SK-N-SH (cell line): ENCODE data around the gene PPP2R5E.

Source experiments
- EP300 ChIP-seq, 2 experiments: IDR thresholded peaks; 2 replicates each; pipeline versions ENCODE4 v1.4.0 to v1.6.1; 2012; ENCODE audit warnings: borderline replicate concordance in 1 of 2, low read depth in 1 of 2, low read length in 1 of 2
- JUND ChIP-seq: IDR thresholded peaks from 2 replicates; pipeline ENCODE4 v1.4.0; 2012
- RAD21 ChIP-seq: IDR thresholded peaks from 2 replicates; pipeline ENCODE4 v1.6.1; 2012; ENCODE audit warnings: mild to moderate bottlenecking, low read length
- SMC3 ChIP-seq: IDR thresholded peaks from 2 replicates; pipeline ENCODE4 v1.6.1; 2012; ENCODE audit warnings: low read depth, low read length, improper control_type of control experiment
- TF ChIP-seq, protein P1 (sequence below): fragments of 200-600 bp; sonication (generic); IDR thresholded peaks from 2 replicates; pipeline ENCODE4 v1.6.1; 2017; ENCODE audit warnings: antibody characterized with exemption, mild to moderate bottlenecking, moderate library complexity
- TF ChIP-seq, protein P2 (sequence below): IDR thresholded peaks from 2 replicates; pipeline ENCODE4 v1.6.1; 2012; ENCODE audit warnings: mild to moderate bottlenecking, low read depth, low read length, moderate library complexity

DNA sequence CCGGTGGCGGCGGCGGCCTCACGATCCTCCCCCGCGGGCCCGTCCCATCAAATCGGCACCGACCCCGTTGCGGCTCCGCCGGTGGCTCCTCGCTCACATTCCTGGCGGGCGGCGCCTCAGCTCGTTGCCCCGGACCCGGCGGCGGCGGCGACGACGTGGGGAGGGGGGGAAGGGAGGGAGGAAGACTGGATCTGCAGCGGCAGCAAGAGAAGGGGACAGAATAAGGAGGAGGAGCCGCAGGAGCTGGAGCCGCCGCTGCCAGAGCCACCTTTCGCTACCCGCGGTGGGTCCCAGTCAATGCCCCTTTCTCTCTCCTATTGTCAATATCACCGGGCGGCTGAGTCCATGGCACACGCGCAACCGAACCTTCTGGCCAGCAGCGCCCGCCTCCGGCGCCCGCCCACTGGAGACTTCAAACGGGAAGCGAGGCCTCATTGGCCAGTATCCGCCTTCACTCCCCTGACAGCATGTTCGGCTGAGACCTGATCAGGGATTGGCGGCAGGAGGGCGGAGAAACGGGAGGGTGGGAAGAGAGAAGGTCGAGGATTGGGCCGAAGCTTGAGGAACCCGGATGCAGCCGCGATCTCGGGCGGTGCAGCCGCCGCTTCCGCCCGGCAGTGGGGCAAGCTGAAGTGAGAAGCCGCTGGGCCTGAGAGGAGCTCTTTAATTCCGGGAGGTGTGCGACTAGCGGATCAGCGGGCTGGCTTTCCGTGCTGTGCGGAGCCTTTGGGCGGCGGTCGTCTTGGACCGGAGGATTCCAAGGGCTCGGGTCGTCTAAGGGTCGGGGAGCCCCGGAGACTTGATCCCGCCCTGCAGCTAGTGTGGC, at the start of gene PPP2R5E:
- TF ChIP-seq, protein P1, sequence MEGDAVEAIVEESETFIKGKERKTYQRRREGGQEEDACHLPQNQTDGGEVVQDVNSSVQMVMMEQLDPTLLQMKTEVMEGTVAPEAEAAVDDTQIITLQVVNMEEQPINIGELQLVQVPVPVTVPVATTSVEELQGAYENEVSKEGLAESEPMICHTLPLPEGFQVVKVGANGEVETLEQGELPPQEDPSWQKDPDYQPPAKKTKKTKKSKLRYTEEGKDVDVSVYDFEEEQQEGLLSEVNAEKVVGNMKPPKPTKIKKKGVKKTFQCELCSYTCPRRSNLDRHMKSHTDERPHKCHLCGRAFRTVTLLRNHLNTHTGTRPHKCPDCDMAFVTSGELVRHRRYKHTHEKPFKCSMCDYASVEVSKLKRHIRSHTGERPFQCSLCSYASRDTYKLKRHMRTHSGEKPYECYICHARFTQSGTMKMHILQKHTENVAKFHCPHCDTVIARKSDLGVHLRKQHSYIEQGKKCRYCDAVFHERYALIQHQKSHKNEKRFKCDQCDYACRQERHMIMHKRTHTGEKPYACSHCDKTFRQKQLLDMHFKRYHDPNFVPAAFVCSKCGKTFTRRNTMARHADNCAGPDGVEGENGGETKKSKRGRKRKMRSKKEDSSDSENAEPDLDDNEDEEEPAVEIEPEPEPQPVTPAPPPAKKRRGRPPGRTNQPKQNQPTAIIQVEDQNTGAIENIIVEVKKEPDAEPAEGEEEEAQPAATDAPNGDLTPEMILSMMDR = no peak
- no peak for TF ChIP-seq JUND
- TF ChIP-seq, protein P2, sequence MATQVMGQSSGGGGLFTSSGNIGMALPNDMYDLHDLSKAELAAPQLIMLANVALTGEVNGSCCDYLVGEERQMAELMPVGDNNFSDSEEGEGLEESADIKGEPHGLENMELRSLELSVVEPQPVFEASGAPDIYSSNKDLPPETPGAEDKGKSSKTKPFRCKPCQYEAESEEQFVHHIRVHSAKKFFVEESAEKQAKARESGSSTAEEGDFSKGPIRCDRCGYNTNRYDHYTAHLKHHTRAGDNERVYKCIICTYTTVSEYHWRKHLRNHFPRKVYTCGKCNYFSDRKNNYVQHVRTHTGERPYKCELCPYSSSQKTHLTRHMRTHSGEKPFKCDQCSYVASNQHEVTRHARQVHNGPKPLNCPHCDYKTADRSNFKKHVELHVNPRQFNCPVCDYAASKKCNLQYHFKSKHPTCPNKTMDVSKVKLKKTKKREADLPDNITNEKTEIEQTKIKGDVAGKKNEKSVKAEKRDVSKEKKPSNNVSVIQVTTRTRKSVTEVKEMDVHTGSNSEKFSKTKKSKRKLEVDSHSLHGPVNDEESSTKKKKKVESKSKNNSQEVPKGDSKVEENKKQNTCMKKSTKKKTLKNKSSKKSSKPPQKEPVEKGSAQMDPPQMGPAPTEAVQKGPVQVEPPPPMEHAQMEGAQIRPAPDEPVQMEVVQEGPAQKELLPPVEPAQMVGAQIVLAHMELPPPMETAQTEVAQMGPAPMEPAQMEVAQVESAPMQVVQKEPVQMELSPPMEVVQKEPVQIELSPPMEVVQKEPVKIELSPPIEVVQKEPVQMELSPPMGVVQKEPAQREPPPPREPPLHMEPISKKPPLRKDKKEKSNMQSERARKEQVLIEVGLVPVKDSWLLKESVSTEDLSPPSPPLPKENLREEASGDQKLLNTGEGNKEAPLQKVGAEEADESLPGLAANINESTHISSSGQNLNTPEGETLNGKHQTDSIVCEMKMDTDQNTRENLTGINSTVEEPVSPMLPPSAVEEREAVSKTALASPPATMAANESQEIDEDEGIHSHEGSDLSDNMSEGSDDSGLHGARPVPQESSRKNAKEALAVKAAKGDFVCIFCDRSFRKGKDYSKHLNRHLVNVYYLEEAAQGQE = no peak
- TF ChIP-seq RAD21 = peak; percentile 8; the same call in 1 of the 2 replicates
- no peak for TF ChIP-seq EP300 (IDR thresholded peaks at IDR 0.05; ENCODE audit: borderline replicate concordance in 1 of 2, low read depth in 1 of 2, low read length in 1 of 2)
- no peak for TF ChIP-seq SMC3
